HFFc6 (cell line): ENCODE measurements around the gene UBD. TPM values are rescaled to one million over a fixed set of nuclear protein-coding genes. Genes with fewer than 3 reads are reported as not detected.

Experiments
- DNase-seq: peaks from one replicate; pipeline ENCODE4 v3.0.0-alpha.2; 2018
- H3K27ac Mint-ChIP-seq: 2 replicates; pipeline ENCODE4 v1.8.0; 2020; ENCODE audit warnings: mild to moderate bottlenecking, mixed read lengths
- H3K27me3 Mint-ChIP-seq: 2 replicates; pipeline ENCODE4 v1.8.0; 2021; ENCODE audit warnings: mild to moderate bottlenecking, moderate library complexity, mixed read lengths; ENCODE audit not compliant: insufficient read depth
- H3K36me3 Mint-ChIP-seq: 2 replicates; pipeline ENCODE4 v1.8.0; 2021; ENCODE audit warnings: low read depth, mixed read lengths
- H3K4me1 Mint-ChIP-seq: 2 replicates; pipeline ENCODE4 v1.8.0; 2020; ENCODE audit warnings: low read depth, mixed read lengths
- H3K4me3 Mint-ChIP-seq: 2 replicates; pipeline ENCODE4 v1.8.0; 2020; ENCODE audit warnings: mild to moderate bottlenecking, moderate library complexity, mixed read lengths
- H3K9me3 Mint-ChIP-seq: 2 replicates; pipeline ENCODE4 v1.8.0; 2020; ENCODE audit warnings: mild to moderate bottlenecking, mixed read lengths
- total RNA-seq, 6 experiments: library from RNA; stranded (reverse); fragmentation: NEBNext Ultra II Directional; extraction: Animal tissue kit (Norgen Biotek cat#: 25700); gene quantifications; 2 replicates in 1 of 6; 3 replicates in 5 of 6; pipeline ENCODE4 v1.2.3, GENCODE V29; 2021
- TF ChIP-seq, protein P1 (sequence below): fragments of 200-600 bp; sonication (generic); IDR thresholded peaks from 2 replicates; pipeline ENCODE4 v1.5.0; 2021; ENCODE audit warnings: antibody characterized with exemption, mild to moderate bottlenecking

The UBD gene
- total RNA-seq, 6 experiments from 2014 or later: not detected

DNA sequence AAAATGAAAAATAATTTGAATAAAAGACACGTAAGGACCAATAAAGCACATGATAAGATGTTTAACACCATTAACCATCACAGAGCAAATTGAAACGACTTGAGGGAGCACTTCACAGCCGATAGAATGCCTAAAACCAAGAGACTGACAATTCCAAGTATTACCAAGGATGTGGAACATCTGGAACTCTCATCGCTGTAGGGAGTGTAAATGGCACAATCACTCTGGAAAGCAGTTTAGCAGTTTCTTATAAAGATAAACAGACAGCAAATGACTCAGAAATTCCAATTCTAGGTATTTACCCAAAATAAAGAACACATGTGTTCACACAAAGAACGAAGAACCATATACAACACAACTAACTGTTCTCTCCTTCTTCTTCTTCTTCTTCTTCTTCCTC lies 8.5 kb upstream of the UBD start:
- H3K4me1 Mint-ChIP-seq: no peaks in the 10 kb centered on the region
- TF ChIP-seq, protein P1, sequence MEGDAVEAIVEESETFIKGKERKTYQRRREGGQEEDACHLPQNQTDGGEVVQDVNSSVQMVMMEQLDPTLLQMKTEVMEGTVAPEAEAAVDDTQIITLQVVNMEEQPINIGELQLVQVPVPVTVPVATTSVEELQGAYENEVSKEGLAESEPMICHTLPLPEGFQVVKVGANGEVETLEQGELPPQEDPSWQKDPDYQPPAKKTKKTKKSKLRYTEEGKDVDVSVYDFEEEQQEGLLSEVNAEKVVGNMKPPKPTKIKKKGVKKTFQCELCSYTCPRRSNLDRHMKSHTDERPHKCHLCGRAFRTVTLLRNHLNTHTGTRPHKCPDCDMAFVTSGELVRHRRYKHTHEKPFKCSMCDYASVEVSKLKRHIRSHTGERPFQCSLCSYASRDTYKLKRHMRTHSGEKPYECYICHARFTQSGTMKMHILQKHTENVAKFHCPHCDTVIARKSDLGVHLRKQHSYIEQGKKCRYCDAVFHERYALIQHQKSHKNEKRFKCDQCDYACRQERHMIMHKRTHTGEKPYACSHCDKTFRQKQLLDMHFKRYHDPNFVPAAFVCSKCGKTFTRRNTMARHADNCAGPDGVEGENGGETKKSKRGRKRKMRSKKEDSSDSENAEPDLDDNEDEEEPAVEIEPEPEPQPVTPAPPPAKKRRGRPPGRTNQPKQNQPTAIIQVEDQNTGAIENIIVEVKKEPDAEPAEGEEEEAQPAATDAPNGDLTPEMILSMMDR: no peak
- no peaks in the 10 kb centered on the region for H3K27me3 Mint-ChIP-seq
- H3K9me3 Mint-ChIP-seq: no peaks in the 10 kb centered on the region
- DNase-seq: no peak
- no peak overlapping the region for H3K4me3 Mint-ChIP-seq
- no peaks in the 10 kb centered on the region for H3K36me3 Mint-ChIP-seq
- no peak overlapping the region for H3K27ac Mint-ChIP-seq

DNA sequence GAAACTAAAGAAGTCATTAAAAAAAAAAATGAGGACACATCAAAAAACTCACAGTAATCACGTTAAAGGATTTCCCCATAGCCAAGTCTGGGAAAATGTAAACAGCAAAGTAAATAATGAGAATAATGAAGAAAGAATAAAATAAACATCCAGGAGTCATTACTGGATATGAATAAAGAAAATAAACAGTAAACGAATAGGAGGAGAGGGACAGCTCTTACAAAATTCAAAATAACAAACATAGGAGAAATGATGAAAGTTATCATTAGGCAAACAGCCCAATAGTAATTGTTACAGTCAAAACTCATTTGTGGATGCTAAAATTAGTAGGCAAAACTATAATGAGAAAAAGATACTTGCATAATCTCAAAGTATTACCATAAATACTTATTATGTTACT lies 8.0 kb upstream of the UBD start:
- H3K4me3 Mint-ChIP-seq: no peak overlapping the region
- H3K27ac Mint-ChIP-seq: no peak overlapping the region
- H3K36me3 Mint-ChIP-seq: no peaks in the 10 kb centered on the region
- TF ChIP-seq, protein P1: no peak
- H3K9me3 Mint-ChIP-seq: no peaks in the 10 kb centered on the region
- H3K27me3 Mint-ChIP-seq: no peaks in the 10 kb centered on the region
- no peak for DNase-seq
- H3K4me1 Mint-ChIP-seq: no peaks in the 10 kb centered on the region

DNA sequence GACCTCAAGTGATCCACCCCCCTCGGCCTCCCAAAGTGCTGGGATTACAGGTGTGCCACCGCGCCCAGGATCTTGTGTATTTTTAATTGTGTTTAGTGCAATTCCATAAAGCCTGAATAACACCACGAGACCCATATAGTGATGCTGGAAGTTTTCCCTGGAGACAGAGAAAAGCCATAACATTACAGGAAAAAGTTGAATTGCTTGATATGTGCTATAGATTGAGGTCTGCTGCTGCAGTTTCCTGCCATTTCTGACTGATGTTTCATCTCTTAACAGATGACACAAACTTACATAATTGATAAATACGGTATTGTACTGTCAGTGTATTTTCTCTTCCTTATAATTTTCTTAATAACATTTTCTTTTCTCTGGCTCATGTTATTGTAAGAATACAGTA lies 7.3 kb upstream of the UBD start:
- no peaks in the 10 kb centered on the region for H3K27me3 Mint-ChIP-seq
- TF ChIP-seq, protein P1: no peak
- H3K9me3 Mint-ChIP-seq: no peaks in the 10 kb centered on the region
- no peak overlapping the region for H3K27ac Mint-ChIP-seq
- H3K4me3 Mint-ChIP-seq: no peak overlapping the region
- H3K36me3 Mint-ChIP-seq: no peaks in the 10 kb centered on the region
- H3K4me1 Mint-ChIP-seq: no peaks in the 10 kb centered on the region
- DNase-seq: no peak

DNA sequence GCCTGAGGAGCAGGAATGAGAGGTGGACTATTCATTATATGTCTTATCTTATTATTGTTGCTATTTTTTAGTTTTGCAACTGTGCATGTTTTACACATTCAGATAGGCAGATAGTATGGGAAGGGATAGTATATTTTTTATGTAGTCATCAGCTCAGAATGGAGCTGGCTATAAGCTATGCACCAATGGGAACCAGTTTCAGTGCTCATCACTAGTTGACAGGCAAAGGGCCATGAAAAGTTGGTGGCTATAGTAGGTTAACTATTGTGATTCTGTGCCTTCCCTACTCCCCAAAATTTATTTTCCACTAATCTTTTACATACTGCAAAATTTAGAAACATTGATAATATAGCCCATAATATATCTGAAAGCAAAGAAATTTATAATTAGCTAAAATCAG lies 5.3 kb upstream of the UBD start:
- Mint-ChIP-seq H3K27me3 (no peaks in the 10 kb centered on the region), H3K27ac (no peak overlapping the region), H3K4me3 (no peak overlapping the region), H3K9me3 (no peaks in the 10 kb centered on the region), H3K4me1 (no peaks in the 10 kb centered on the region), H3K36me3 (no peaks in the 10 kb centered on the region)
- DNase-seq: no peak
- TF ChIP-seq, protein P1: no peak

DNA sequence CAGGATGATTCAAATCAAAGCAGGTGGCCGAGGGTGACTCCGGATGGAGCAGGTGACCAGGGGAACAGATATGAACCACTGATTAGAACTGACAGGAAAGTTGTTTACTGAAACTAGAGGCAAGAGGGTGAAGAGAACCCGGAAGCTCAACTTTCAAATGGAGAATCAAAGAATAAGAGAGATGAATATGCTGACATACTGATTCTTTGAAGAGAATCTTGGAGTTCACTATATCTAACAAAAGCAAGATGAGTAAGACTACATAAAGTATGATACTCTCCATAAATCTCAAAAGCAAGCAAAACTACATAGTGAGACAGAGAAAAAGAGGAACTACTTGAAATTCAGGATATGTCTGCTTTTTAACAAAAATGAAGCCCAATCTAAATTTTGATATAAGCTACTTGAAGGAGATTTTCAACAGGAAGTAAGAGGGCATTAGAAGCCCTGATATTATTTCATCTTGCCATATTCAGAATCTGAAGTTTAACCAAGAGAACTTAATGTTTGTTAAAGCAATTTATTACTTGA lies 4.0 kb upstream of the UBD start:
- no peak for DNase-seq
- H3K27ac Mint-ChIP-seq: no peak overlapping the region
- no peaks in the 10 kb centered on the region for H3K9me3 Mint-ChIP-seq
- H3K4me3 Mint-ChIP-seq: no peak overlapping the region
- H3K4me1 Mint-ChIP-seq: no peaks in the 10 kb centered on the region
- peaks cover 1% of the 10 kb centered on the region; the same call in 1 of the 2 replicates for H3K27me3 Mint-ChIP-seq
- no peaks in the 10 kb centered on the region for H3K36me3 Mint-ChIP-seq
- TF ChIP-seq, protein P1: no peak
